ENCODE data around the gene CCDC78. TPM values are rescaled to one million over a fixed set of nuclear protein-coding genes. Genes with fewer than 3 reads are reported as not detected.

The CCDC78 gene
- total and polyA plus RNA-seq, 5 experiments from 2014 or later = 1.1 to 15.1 (median 6.7) TPM; not detected in 1

DNA sequence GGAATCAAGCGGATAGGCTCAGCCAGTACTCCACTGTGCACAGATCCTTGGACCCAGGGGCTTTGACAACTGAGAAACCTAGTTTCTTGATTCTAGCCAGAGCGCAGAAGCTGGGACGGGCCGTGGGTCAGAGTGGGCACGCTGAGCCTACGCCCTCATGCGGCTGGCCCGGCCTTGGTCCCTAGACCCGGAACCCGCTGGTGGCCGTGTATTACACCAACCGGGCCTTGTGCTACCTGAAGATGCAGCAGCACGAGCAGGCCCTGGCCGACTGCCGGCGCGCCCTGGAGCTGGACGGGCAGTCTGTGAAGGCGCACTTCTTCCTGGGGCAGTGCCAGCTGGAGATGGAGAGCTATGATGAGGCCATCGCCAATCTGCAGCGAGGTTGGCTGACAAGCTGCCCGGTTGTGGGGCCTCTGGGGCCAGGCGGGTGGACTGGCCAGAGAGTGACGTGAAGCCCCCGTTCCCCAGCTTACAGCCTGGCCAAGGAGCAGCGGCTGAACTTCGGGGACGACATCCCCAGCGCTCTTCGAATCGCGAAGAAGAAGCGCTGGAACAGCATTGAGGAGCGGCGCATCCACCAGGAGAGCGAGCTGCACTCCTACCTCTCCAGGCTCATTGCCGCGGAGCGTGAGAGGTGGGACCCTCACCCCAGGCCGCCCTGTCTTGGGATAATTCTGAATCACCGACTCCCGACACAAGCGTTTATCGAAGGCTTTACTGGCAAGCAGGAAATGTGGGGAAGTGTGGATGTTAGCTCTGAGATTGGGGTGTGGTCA is 45.1 kb downstream of the CCDC78 start:
- H3K36me3 Mint-ChIP-seq = peaks cover 0 to 13% (median 3%) of the 10 kb centered on the region in 3 donors
- POLR2A ChIA-PET = interaction anchor here (0.5 to 8.3 kb wide), 14 partner anchors 9 to 1835 kb away, joined by 3 to 95 read pairs (median 5); partner anchors contain the start of genes ANTKMT, HAGHL, MCRIP2 and METTL26
- DNase-seq = no peak
- peak overlapping the region in 7 of 10 donors; percentile 19 to 84 (median 44) for H3K27ac Mint-ChIP-seq
- H3K4me1 Mint-ChIP-seq = peaks cover 7 to 41% (median 32%) of the 10 kb centered on the region in 4 donors
- peaks cover 0 to 2% (median 0%) of the 10 kb centered on the region in 5 donors for H3K27me3 Mint-ChIP-seq
- no peaks in the 10 kb centered on the region for H3K9me3 Mint-ChIP-seq
- ATAC-seq = no peak
- peak overlapping the region; percentile 64 to 81 (median 71) for H3K4me3 Mint-ChIP-seq

DNA sequence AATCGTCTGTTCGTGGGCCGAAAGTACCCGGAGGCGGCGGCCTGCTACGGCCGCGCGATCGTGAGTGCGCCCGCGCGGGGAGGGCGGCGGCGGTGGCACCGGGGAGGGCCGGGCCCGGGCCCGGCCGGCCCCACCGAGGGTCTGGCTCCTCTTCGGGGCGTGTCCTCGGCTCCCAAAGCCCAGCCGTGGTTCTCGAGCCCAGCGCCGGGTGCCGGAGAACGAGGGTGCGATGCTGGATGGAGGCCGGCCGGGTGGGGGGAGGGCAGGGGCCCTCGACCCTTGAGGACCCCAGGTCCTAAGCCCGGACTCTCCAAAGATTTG is 45.7 kb downstream of the CCDC78 start:
- ATAC-seq = no peak
- Mint-ChIP-seq H3K36me3 (peaks cover 0 to 12% (median 3%) of the 10 kb centered on the region in 3 donors), H3K4me1 (peaks cover 7 to 41% (median 29%) of the 10 kb centered on the region in 4 donors), H3K27ac (peak overlapping the region in 4 of 10 donors; percentile 25 to 65 (median 58)), H3K27me3 (peaks cover 0 to 2% (median 0%) of the 10 kb centered on the region in 5 donors), H3K9me3 (no peaks in the 10 kb centered on the region), H3K4me3 (peak overlapping the region; percentile 64 to 86 (median 74))
- no peak for DNase-seq
- POLR2A ChIA-PET = interaction anchor here (0.5 to 8.3 kb wide), 12 partner anchors 9 to 1291 kb away, joined by 3 to 95 read pairs (median 6); partner anchors contain the start of genes ANTKMT, CCDC78, DECR2 and HAGHL

DNA sequence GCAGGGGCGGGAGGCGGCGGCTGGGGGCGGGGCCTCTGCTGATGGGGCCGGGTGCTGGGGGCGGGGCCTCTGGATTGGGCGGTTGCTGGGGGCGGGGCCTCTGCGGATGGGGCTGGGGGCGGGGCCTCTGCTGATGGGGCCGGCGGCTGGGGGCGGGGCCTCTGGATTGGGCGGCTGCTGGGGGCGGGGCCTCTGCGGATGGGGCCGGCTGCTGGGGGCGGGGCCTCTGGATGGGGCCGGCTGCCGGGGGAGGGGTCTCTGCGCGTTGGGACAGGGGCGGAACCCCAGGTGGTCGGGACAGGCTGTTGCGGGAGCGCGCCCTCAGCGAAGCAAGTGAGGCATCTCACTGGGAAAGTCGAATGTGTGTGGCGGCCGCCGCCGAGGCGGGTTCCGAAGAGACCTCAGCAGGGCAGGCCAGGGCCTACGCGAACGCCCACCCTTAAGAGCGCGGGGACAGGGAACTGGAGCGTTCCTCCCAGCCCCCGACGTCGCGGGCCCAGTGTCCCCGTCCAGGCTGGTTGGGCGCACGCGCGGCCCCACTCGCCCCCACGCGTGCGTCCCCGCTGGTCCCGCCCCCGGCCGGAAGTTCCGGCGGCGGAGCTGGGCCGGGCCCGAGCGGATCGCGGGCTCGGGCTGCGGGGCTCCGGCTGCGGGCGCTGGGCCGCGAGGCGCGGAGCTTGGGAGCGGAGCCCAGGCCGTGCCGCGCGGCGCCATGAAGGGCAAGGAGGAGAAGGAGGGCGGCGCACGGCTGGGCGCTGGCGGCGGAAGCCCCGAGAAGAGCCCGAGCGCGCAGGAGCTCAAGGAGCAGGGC is 46.2 kb downstream of the CCDC78 start, which contains the start of gene STUB1:
Gene STUB1, plus strand, starts transcription at position 597 of the 811 bp plus-strand sequence. Its CDS starts 116 bp downstream, at position 713.
- peak within 1 kb of the TSS in 9 of 10 donors; percentile 61 to 94 (median 82) for H3K27ac Mint-ChIP-seq
- no peaks in the 10 kb centered on the region for H3K9me3 Mint-ChIP-seq
- H3K27me3 Mint-ChIP-seq = peaks cover 0 to 2% (median 0%) of the 10 kb centered on the region in 5 donors
- H3K36me3 Mint-ChIP-seq = peaks cover 0 to 12% (median 3%) of the 10 kb centered on the region in 3 donors
- POLR2A ChIA-PET = interaction anchor here (0.5 to 8.3 kb wide), 11 partner anchors 10 to 1292 kb away, joined by 3 to 95 read pairs (median 6); partner anchors contain the start of genes ANTKMT, CCDC78, DECR2 and HAGHL
- ATAC-seq (peak; percentile 50 to 56), DNase-seq (peak; percentile 74 to 97 (median 86))
- peaks cover 7 to 44% (median 33%) of the 10 kb centered on the region in 4 donors for H3K4me1 Mint-ChIP-seq
- peak within 1 kb of the TSS; percentile 75 to 90 (median 84) for H3K4me3 Mint-ChIP-seq

DNA sequence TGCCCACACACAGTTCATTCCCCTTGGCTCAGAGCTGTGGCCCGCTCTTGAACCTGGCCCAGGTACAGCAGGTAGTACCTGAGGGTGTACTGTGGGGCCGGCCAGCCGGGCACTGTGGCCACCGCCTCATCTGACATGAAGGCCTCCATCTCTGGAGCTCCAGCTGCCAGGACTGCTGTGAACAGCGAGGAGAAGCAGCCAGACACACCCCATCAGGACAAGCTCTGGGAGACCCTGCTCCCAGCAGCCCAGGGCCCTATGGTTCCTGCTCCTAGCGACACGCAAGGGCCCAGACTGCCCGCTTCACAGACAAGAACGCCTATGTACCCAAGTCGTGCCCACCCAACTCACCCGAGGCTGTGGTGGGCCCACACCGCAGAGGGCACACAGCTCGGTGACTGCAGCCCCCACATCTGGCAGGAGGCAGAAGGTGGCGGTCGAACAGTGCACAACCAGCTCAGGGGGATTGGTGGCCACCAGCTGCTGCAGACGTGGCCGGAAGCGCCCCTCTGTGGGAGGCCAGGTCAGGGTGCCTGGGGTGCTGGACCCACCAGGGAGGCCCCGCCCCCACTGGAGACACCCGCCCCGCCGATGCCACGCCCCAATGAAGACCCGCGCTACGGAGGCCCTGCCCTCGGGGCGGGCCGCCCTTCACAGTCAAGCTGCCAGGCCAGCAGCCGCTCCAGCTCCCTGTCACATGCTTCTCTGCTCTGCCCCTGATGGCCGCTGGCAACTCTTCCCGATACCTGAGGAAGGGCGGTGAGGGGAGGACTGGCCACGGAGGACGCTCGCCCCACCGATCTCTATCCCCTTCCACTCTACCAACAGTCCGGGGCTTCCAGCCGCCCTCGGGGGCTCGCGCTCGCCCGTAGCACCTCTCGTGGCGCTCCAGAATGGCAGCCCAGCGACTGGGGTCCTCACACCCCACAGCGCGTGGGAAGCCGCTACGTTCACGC is 47.1 kb downstream of the CCDC78 start:
- DNase-seq (peak in 9 of 10 donors; percentile 33 to 76 (median 55)), ATAC-seq (peak; percentile 23 to 27)
- peaks cover 0 to 2% (median 0%) of the 10 kb centered on the region in 5 donors for H3K27me3 Mint-ChIP-seq
- peaks cover 0 to 14% (median 3%) of the 10 kb centered on the region in 3 donors for H3K36me3 Mint-ChIP-seq
- POLR2A ChIA-PET = interaction anchor here (0.6 to 8.3 kb wide), 7 partner anchors 9 to 47 kb away, joined by 3 to 95 read pairs (median 6); partner anchors contain the start of genes CCDC78, RHOT2 and WDR24
- H3K4me3 Mint-ChIP-seq = peak overlapping the region; percentile 66 to 90 (median 84)
- peak overlapping the region in 9 of 10 donors; percentile 37 to 94 (median 83) for H3K27ac Mint-ChIP-seq
- no peaks in the 10 kb centered on the region for H3K9me3 Mint-ChIP-seq
- H3K4me1 Mint-ChIP-seq = peaks cover 7 to 46% (median 33%) of the 10 kb centered on the region in 4 donors

DNA sequence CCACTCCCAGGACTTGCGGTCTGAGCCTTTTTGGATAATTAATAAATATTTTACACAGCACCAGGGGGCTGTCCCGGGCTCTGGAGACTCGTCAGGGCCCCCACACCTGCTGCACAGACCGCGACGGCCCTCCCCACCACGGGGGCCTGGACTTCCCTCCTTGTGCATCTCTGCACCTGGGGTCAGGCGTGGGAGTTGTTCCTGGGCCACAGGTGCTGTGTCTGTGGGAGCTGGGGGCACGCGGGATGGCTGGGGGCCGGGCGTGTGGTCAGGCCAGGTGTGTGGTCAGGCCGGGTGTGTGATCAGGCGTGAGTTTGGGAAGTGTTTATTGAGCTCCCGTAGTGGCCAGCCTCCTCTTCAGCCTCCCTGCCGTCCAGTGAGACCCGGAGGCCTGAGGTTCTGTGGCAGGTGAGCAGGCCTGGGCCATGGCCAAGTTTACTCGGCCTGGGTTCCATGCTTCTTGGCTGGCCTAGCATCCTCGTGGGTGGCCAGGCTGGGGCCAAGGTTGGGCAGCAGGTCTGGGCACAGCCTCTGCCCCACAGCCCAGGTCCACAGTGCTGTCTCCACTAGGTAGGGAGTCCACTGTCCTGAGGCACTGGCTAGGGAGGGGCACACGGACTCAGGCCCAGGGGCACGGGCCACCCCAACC is 47.9 kb downstream of the CCDC78 start:
- peak overlapping the region in 1 of 10 donors; percentile 94 for H3K27ac Mint-ChIP-seq
- H3K9me3 Mint-ChIP-seq = no peaks in the 10 kb centered on the region
- peaks cover 0 to 2% (median 0%) of the 10 kb centered on the region in 5 donors for H3K27me3 Mint-ChIP-seq
- ATAC-seq = no peak
- peaks cover 8 to 42% (median 30%) of the 10 kb centered on the region in 4 donors for H3K4me1 Mint-ChIP-seq
- peak overlapping the region in 6 of 10 donors; percentile 4 to 86 (median 76) for H3K4me3 Mint-ChIP-seq
- no peak for DNase-seq
- peaks cover 0 to 16% (median 3%) of the 10 kb centered on the region in 3 donors for H3K36me3 Mint-ChIP-seq
- POLR2A ChIA-PET = interaction anchor here (0.6 to 8.3 kb wide), 7 partner anchors 10 to 42 kb away, joined by 3 to 95 read pairs (median 5); partner anchors contain the start of genes RHOT2 and WDR24

DNA sequence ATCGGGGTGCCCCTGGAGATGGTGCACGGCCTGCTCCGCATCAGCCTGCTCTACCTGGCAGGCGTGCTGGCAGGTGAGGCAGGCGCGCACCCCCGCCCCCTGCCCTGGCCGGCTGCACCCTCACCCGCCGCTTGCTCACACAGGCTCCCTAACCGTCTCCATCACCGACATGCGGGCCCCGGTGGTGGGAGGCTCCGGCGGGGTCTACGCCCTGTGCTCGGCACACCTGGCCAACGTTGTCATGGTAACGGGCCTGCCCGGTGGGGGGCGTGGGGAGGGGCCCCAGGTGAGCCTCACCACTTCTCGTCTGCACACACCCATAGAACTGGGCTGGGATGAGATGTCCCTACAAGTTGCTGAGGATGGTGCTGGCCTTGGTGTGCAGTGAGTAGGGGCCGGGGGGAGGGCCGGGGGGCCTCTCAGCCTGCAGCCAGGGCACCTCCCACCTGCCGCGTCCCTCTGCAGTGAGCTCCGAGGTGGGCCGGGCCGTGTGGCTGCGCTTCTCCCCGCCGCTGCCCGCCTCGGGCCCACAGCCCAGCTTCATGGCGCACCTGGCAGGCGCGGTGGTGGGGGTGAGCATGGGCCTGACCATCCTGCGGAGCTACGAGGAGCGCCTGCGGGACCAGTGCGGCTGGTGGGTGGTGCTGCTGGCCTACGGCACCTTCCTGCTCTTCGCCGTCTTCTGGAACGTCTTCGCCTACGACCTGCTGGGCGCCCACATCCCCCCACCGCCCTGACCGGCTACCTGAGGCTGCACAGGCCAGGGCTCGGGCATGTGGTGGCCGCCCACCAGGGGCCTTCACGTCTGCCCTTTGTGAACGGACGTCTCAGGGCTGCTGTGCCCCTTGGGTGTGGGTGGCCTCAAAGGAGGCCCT is 48.7 kb downstream of the CCDC78 start:
- ATAC-seq (no peak), DNase-seq (no peak)
- Mint-ChIP-seq H3K27me3 (peaks cover 0 to 2% (median 0%) of the 10 kb centered on the region in 5 donors), H3K27ac (no peak overlapping the region), H3K4me3 (peak overlapping the region in 1 of 10 donors; percentile 11), H3K4me1 (peaks cover 7 to 39% (median 26%) of the 10 kb centered on the region in 4 donors), H3K36me3 (peaks cover 0 to 21% (median 2%) of the 10 kb centered on the region in 3 donors), H3K9me3 (no peaks in the 10 kb centered on the region)
- POLR2A ChIA-PET = interaction anchor here (0.6 to 8.3 kb wide), 6 partner anchors 10 to 443 kb away, joined by 3 to 95 read pairs (median 20); partner anchors contain the start of genes FAM234A, RHOT2 and WDR24

DNA sequence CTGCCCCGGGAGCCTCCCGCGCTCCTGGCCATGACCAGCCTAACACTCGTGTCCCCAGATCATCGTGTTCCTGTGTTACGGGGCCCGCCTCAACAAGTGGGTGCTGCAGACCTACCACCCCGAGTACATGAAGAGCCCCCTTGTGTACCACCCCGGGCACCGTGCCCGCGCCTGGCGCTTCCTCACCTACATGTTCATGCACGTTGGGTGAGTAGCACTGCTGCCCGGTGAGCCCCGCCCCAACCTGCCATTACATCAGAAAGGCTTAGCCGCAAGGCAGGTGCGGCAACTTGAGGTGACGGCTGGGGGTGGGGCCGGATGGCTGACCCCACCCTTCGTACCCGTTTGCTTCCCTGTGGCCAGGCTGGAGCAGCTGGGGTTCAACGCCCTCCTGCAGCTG is 49.3 kb downstream of the CCDC78 start:
- Mint-ChIP-seq H3K9me3 (no peaks in the 10 kb centered on the region), H3K36me3 (peaks cover 0 to 18% (median 0%) of the 10 kb centered on the region in 3 donors), H3K4me1 (peaks cover 4 to 33% (median 21%) of the 10 kb centered on the region in 4 donors), H3K4me3 (peak overlapping the region in 3 of 10 donors; percentile 11 to 43 (median 33)), H3K27me3 (peaks cover 0 to 2% (median 0%) of the 10 kb centered on the region in 5 donors), H3K27ac (peak overlapping the region in 1 of 10 donors; percentile 8)
- POLR2A ChIA-PET = interaction anchor here (1.1 to 8.3 kb wide), 4 partner anchors 9 to 442 kb away, joined by 3 to 95 read pairs (median 8); partner anchors contain the start of genes FAM234A, RHOT2 and WDR24
- DNase-seq = peak in 2 of 10 donors; percentile 19 to 25
- ATAC-seq = no peak

DNA sequence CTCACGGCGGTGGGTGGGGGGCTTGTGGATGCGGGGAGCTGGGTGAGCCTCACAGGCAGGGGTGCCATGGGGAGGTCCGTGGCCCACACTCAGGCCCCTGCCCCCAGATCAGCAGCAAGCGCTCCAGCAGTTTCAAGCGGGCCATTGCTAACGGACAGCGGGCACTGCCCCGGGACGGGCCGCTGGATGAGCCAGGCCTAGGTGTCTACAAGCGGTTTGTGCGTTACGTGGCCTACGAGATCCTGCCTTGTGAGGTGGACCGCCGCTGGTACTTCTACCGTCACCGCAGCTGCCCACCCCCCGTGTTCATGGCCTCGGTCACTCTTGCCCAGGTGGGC is 49.7 kb downstream of the CCDC78 start:
- peaks cover 0 to 2% (median 0%) of the 10 kb centered on the region in 5 donors for H3K27me3 Mint-ChIP-seq
- H3K9me3 Mint-ChIP-seq = no peaks in the 10 kb centered on the region
- H3K27ac Mint-ChIP-seq = peak overlapping the region in 1 of 10 donors; percentile 8
- POLR2A ChIA-PET = interaction anchor here (1.1 to 8.3 kb wide), 4 partner anchors 9 to 442 kb away, joined by 3 to 95 read pairs (median 8); partner anchors contain the start of genes FAM234A, RHOT2 and WDR24
- H3K36me3 Mint-ChIP-seq = peaks cover 0 to 20% (median 0%) of the 10 kb centered on the region in 3 donors
- no peak for DNase-seq
- peaks cover 4 to 29% (median 17%) of the 10 kb centered on the region in 4 donors for H3K4me1 Mint-ChIP-seq
- H3K4me3 Mint-ChIP-seq = peak overlapping the region in 4 of 10 donors; percentile 11 to 50 (median 38)
- no peak for ATAC-seq

DNA sequence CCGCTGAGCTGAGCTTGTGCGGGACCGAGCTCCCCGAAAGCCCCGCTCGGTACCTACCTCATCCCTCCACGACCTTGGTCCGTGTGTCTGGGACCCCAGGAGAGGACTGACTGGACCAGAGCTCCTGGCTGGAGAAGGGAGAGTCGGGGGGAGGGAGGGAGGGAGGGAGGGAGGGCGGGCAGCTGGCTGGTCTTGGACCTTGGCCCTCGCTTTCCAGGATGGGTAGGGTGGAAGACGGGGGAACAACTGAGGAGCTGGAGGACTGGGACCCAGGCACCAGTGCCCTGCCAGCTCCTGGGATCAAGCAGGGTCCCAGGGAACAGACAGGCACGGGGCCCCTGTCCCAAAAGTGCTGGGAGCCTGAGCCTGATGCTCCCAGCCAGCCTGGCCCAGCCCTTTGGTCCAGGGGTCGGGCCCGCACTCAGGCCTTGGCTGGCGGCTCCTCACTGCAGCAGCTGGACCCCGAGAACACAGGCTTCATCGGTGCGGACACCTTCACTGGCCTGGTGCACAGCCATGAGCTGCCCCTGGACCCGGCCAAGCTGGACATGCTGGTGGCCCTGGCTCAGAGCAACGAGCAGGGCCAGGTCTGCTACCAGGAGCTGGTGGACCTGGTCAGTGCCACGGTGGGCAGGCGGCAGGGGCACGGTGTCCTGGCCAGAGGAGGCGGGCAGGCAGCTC is 50.2 kb downstream of the CCDC78 start:
- DNase-seq (no peak), ATAC-seq (no peak)
- POLR2A ChIA-PET = interaction anchor here (0.8 to 2.7 kb wide), 8 partner anchors 10 to 441 kb away, joined by 3 to 14 read pairs (median 3); partner anchors contain the start of genes FAM234A and WDR24
- no peak overlapping the region for H3K27ac Mint-ChIP-seq
- H3K4me1 Mint-ChIP-seq = peaks cover 4 to 24% (median 12%) of the 10 kb centered on the region in 4 donors
- H3K36me3 Mint-ChIP-seq = peaks cover 0 to 16% (median 0%) of the 10 kb centered on the region in 3 donors
- H3K27me3 Mint-ChIP-seq = peaks cover 0 to 2% (median 0%) of the 10 kb centered on the region in 5 donors
- no peaks in the 10 kb centered on the region for H3K9me3 Mint-ChIP-seq
- H3K4me3 Mint-ChIP-seq = peak overlapping the region in 2 of 10 donors; percentile 50 to 55

Measured in naive thymus-derived CD8-positive, alpha-beta T cell (primary cell).